H1 (cell line): ENCODE measurements around the gene ABHD4. TPM values are rescaled to one million over a fixed set of nuclear protein-coding genes. Genes with fewer than 3 reads are reported as not detected.

Experiments used
- CBX8 ChIP-seq: fragments of 300-800, 300-1000 bp; sonication (generic); IDR thresholded peaks from 2 replicates; pipeline ENCODE4 v1.7.1; 2016; ENCODE audit warnings: low read depth, low read length, borderline replicate concordance
- RAD21 ChIP-seq, 2 experiments: IDR thresholded peaks in 1 of 2; conservative IDR thresholded peaks in 1 of 2; 2 replicates each; pipeline ENCODE4 v1.6.1; 2011; ENCODE audit warnings: low read depth in 2 of 2, low read length in 2 of 2, improper control_type of control experiment in 1 of 2, inconsistent platforms in 1 of 2, mild to moderate bottlenecking in 1 of 2, moderate library complexity in 1 of 2
- RNF2 ChIP-seq: fragments of 200-900, 300-1000 bp; sonication (generic); IDR thresholded peaks from 2 replicates; pipeline ENCODE4 v1.7.1; 2016; ENCODE audit warnings: borderline replicate concordance, low read depth, mild to moderate bottlenecking, antibody characterized with exemption, low read length; ENCODE audit not compliant: poor library complexity, severe bottlenecking; ENCODE audit errors: missing control alignments
- SP1 ChIP-seq: IDR thresholded peaks from 2 replicates; pipeline ENCODE4 v1.6.1; 2011; ENCODE audit warnings: low read depth, low read length
- SP2 ChIP-seq: IDR thresholded peaks from 2 replicates; pipeline ENCODE4 v1.6.1; 2012; ENCODE audit warnings: mild to moderate bottlenecking, low read length, inconsistent platforms
- TEAD4 ChIP-seq: IDR thresholded peaks from 2 replicates; pipeline ENCODE4 v1.6.1; 2012; ENCODE audit warnings: low read depth, low read length, inconsistent platforms, mixed read lengths
- polyA plus RNA-seq, 7 experiments: library from polyadenylated mRNA; depleted of rRNA in 3 of 7; stranded (reverse) in 5 of 7; unstranded in 2 of 7; fragments of >200 nt in 5 of 7; fragments of 200-250 nt in 2 of 7; gene quantifications; 1 replicate in 5 of 7; 2 replicates in 1 of 7; 4 replicates in 1 of 7; pipeline versions ENCODE4 v1.2.1 to v1.2.3, GENCODE V29; 2011 to 2013; ENCODE audit warnings: missing spikeins in 2 of 7, mixed read lengths in 2 of 7
- total RNA-seq: library from RNA; stranded (reverse); fragmentation: NEBNext Ultra II Directional; extraction: Animal tissue kit (Norgen Biotek cat#: 25700); gene quantifications from 2 replicates; pipeline ENCODE4 v1.2.1, GENCODE V29; 2021

Gene ABHD4
- total and polyA plus RNA-seq, 2 of the 8 experiments (the other 6 are each of a cell fraction or from before 2014, with no cell fraction given), result 32.4 to 42.9 TPM

DNA sequence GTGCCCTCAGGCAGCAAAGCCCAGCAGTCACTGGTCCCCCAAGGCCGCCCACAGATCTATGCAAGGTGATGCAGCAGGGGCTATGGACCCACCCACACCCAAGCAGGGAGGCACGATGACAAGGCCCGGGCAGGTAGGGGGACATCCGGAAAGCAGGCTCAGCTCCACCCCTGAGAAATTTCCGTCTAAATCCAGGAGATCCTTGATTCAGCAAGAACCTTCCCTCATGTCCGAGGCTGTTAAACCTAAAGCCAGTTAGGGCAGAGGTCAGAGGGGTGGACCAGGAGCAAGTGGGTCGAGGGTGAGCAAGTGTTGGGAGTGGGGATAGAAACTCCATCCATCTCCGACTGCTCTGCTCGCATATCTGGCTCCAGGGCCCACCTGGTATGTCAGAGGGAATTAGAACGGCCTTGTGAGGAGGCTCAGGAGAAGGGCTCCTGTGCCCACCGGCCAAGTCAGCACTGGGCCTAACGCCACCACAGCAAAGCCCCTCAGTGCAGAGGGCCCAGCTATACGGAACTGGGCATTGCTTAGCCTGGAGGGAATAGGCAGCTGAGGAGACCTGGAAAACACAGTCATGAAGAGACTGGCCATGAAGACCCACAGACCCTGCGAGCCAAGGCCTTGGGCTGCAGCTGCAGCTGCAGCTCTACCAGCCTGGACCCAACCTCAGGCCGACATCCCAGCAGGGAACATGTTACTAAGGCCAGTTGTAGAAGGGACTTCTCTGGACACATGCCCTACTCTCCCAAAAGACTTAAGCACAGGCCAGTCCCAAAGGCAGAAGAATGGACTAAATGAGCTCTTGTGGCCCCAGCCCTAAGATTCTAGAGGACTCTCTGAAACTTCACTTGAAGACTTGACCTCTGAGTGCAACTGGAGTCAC is 43.4 kb upstream of the ABHD4 start (continued):
- no peak for TF ChIP-seq CBX8
- no peak for TF ChIP-seq SP2
- no peak for TF ChIP-seq TEAD4
- TF ChIP-seq SP1, result no peak
- TF ChIP-seq RAD21 (IDR thresholded peaks at IDR 0.05 in 1 of 2, conservative IDR thresholded peaks at IDR 0.05 in 1 of 2; ENCODE audit: low read depth in 2 of 2, low read length in 2 of 2), result no peak
- TF ChIP-seq RNF2, result no peak
